ENCODE results near the gene CACNG3.
A peak's percentile ranks its signal among the peaks of the same experiment; 100 is the strongest.
"Not testable (repeated sequence)": the region's sequence is repeated elsewhere in the genome, so short reads cannot be mapped to it uniquely, and the experiment has no call there.

The CACNG3 gene

DNA sequence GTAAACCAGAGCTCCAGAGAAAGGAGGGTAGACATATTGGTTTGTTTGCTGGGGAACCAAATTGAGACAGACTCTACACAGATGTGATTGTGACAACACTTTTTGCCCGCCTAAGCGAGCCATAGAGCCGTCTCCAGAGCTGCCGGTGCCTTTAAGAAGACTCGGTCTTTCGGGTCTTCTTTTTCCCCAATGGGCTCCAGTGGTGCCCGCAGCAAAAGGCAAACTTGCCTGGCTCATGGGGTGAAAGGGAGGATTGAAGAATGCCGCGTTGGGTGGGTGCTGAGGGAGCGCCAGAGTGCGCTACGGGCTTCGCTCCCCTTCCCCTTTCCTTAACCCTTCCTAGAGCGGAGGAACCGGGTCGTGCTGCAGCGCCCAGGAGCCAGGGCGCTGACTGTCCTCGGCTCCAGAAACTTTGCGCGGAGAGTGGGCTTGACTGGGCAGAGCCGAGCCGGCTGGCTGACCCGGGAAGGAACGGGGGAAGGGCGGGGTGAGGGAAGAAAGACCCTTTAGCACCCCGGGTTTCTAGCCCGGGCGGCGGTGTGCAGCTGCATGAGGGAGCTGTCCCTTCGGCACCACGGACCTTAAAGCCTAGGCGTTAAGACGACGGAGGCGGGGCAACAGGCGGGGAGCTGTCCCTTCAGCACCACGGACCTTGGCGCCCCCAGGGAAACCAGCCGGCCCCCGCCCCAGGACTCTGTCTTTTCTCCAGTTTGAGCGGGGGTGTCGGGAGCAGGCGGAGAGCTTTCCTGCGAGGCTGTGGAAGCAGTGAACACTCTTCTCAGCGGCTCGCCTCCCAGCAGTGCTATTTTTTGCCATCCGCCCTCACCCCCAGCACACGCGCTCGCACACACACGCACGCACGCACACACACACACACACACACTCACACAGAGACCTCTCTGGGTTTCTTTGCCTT is at the start of gene CACNG3:
TSS of gene CACNG3 (plus strand) at position 880 of the 916 bp plus-strand sequence. CDS start 420 bp downstream, outside the sequence.
- DNase-seq, result no peak

DNA sequence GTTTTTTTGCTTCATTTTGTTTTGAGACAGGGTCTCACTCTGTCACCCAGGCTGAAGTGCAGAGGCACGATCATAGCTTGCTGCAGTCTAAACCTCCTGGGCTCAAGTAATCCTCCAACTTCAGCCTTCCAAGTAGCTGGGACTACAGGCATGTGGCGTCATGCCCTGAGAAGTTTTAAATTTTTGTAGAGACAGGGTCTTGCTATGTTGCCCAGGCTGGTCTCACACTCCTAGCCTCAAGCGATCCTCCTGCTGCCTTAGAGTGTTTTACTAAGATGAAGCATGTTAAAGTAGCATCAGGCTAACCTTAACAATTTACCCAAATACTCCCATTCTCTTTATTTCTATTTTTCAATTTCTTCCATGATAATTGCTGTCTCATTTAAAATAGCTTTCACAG is 49.2 kb upstream of the CACNG3 start:
- DNase-seq, result no peak

DNA sequence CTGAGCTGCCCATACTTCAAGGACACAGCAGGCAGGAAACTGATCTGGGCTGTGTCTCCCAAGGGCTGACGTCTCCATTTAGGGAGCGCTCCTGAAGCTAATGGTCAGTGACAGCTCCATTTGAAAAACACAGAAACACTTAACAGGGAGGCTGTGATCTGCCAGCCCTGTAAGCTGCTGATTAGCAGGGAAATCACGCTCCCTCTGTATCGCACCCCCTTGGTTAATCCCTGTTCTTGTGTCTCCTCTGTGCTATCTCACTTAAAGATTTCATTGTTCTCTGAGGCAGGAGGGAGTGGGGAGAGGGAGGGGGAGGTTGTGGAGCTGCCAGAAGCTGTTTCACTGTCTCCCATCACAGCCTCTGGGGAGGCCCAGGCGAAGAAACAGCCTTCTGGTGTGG is 47.4 kb upstream of the CACNG3 start:
- peak; percentile 40 for DNase-seq

DNA sequence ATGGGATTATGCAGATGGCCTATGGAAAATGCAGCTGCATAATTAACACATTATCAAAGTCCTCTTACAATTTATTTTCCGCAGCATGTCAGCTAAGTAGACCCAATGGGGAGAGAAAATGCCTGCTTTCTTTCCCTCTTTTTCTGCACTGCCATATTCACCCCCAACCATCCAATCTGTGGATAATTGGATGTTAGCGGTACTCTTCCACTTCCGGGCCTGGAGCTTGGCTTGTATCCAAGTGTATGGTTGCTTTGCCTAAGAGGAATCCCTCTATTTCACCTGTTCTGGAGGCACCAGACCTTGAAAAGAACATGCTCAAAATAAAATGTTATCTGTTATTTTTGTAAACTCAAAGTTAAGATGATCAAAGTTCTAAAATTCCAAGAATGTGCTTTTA is 41.1 kb upstream of the CACNG3 start:
- DNase-seq, result peak; percentile 4

DNA sequence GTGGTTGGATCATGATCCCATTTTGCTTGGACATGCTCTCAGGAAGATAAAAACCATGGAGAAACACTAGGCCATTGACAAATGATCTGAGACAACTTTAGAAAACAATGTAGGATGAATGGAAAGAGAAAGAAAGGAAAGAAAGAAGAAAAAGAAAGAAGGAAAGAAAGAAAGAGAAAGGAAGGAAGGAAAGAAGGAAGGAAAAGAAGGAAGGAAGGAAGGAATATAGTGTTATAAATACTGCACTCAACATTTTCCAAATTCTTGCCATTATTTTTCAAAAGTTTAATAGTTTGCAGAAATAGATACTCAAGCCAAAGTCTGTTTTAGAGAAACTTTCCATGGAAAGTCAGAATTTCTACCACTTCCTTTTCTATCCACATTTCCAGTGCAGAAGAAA is 39.2 kb upstream of the CACNG3 start:
- DNase-seq, result no peak

DNA sequence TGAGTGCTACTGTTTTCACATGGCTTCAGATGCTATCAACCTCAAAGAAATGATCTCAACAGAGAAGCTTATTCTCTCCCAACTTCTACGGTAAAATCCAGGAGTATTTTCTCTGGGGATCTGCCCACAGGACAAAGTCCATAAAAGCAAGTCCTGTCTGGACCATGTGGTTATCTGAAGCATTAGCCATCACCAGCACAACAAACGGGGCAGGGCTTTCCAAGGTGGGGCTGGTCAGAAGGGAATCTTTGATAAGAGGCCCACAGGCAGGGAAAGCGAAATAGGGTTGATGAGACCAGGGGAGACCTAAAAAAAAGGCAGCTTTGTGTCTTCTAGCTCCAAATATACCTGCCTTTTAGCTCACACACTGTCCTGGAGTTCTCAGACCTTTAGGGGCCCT is 38.7 kb upstream of the CACNG3 start:
- DNase-seq, result no peak

DNA sequence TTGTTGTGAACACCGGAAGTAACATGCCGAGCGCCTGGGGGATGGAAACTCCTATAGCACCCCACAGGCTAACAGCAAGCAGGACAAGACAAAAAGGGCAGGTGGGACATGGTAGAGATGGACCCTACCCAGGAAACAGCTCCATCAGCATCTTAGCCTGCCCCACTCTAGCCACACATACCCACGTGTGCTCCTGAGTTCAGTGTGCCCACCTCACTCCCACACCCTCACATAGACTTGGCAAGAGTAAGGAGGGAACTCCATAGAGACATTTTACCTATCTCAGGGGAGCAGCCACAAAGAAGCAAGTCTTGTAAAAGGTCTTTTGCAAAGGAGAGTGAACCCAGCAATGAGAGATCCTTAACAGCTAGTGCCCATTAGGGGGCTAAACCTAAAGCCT is 37.8 kb upstream of the CACNG3 start:
- DNase-seq, result no peak

DNA sequence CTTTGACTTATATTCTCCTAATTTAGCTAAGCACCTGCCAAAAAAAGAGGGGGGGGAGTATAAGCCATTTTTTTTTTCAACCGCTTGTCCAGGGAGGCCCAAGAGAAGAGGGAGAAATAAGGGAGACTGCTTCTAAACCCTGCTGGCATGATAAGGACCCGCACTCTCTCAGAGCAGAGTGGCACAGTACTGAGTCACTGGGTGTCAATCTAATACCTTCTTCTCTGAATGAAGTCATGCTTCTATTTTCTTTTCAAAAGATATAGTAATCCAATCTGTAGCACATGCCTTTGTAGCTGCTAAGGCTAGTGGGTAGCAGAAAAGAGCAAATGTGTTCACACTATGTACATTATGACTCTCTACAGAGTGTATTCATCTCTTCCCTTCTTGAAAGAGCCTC is 34.9 kb upstream of the CACNG3 start:
- DNase-seq, result no peak

DNA sequence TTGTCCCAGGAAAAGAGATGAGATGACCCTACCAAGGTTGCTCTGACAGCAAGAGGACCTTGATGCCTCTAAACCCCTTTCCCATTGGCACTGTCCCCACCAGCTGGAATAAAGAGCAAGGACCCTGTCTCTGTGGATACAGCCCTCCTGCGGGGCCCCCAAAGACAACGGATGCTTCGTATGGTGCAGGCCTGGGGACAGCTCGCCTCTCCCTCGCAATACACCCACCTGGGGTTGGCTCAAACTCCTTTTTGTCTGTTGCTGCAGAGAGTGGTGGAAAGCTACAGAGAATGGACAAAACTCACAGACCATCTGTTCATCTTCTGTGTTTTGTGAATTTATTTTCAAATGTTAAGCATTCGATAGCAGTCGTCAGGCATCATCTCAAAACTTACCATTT is 27.6 kb upstream of the CACNG3 start:
- DNase-seq, result no peak

DNA sequence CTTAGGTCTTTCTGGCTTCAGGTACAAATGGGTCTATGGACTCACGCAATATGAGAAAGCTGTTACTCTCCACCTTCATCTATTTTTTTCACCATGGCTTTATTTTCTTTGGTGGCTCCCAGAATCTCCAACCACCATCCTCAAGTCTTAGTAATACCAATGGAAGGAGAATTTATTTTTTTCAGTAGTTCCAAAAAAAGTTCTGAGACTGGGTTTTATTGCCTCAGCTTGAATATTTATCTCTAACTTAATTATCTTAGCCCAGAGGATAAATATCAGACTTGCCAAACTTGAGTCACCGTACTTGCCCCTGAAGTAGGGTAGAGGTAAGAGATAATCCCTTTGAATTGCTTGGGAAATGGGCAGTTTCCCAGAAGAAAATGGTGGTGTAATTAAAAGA is 23.2 kb upstream of the CACNG3 start:
- DNase-seq, result no peak

DNA sequence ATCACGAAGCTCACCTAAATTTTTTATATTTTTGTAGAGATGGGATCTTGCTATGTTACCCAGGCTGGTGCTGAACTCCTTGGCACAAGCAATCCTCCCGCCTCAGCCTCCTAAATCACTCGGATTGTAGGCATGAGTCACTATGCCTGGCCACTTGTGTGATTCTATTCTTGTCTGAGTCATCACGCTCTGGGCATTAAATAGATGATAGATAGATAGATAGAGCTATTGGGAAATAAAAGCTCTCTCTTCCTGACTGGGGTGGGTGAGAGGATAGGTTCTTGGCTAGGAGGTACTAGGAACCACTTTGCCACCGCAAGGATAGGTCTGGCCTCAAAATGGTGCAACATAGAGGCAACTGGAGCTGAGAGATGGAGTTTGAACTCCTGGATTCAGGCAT is 21.4 kb upstream of the CACNG3 start:
- no peak for DNase-seq

DNA sequence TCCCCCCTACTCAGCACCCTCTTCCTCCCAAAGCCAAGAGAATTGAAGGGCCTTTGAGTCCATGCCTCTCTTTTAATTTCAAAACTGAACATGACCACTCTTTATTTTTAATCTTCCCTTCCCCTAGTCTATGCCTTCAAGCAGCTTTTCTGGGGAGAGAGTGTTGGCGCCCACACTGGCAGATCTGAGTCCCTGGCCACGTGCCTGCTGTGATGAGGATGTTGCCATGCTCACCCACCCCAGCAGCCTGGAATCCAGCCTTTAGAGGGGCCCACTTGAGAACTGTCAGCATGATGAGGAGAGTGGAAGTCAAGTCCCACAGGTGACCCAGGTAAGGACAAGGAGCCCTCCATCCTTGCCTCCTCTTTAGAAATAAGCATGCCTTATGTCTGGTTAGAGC is 20.3 kb upstream of the CACNG3 start:
- DNase-seq, result no peak

DNA sequence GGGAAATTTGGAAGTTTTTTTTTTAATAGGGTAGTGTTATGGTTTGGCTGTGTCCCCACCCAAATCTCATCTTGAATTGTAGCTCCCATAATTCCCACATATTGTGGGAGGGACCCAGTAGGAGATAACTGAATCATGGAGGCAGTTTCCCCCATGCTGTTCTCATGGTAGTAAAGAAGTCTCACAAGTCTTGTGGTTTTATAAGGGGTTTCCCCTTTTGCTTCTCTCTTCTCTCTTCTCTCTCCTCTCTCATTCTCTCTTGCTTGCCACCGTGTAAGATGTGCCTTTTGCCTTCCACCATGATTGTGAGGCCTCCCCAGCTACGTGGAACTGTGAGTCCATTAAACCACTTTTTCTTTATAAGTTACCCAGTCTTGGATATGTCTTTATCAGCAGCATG is 17.3 kb upstream of the CACNG3 start:
- not testable (repeated sequence) for DNase-seq

DNA sequence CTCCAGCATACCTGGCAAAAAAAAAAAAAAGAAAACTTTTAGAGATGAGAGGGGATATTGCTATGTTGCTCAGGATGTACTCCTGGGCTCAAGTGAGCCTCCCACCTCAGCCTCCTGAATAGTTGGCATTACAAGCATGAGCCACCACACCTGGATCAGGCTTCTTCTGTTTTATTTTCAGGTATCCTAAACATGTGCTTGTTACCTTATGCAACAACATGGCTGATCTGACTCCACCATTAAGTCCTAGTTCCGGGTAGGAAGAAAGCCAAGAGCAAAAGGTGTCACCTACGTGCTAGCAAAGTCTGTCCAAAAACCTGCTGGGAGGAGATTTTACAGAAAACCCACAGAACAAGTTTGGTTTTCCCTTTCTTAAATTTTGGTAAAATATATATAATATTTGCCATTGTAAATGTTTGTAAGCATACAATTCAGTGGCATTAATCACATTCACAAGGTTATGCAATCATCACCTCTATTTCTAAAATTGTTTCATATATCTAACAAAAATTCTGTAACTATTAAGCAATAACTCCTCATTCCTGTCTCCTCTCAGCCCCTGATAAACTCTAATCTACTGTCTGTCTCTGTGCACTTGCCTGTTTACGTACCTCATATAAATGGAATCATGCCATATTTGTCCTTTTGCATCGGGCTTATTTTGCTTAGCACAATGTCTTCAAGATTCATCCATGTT is 9.1 kb upstream of the CACNG3 start:
- no peak for DNase-seq

DNA sequence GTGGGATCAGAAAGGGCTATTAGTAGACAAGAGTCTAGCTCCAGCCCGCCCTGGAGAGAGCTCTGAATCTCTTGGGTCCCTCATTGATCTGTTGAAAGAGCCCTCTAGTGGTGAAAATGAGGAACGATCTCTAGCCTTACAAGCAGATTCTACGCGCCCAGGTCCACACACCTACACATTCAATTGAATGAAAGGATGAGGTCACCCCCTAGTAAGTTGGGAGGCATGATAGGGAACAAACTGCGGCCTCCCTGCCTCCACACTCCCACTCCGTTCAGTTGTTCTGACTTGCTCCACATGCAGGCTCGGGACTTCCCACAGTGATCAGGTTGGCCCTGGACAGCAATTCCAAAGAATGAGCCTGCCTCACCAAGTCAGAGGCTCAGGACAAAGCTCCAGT is 2.9 kb upstream of the CACNG3 start:
- DNase-seq, result peak; percentile 63

DNA sequence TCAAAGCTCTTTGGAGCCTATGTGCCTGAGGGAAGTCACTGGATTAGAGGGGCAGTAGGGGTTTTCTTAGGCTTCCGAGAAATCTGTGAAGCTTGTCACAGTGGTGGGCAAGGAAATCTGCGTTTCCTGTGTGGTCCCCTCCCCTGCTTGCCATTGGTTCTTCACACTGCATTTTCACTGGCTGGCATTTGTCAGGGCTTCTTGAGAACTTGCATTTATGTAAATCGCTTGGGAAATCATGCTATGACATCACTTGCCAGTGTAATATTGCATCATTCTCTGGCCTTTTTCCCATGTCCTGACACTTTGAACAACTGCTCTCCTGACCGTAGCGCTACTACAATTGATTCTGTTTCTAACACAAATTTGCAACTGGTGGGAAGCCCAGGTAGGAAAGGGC is 1.8 kb downstream of the CACNG3 start:
- DNase-seq, result no peak

DNA sequence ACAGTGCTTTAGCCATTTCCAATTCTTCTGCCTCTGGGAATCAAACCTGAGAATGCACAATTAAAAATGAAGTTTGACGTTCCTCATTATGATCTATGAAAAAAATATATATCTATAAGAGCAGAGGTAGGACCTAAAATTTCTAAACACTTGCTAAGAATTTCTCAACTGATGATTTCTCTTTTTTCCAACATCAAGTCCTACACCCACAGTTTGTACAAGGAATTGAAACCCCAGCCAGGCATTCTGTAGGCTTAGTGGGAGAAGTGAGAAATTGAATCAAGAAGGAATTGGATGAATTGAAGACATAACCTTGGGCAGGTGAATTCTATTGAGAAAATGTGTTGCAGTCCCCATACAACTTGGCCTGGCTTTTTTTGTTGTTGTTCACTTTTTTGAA is 2.7 kb downstream of the CACNG3 start:
- no peak for DNase-seq

DNA sequence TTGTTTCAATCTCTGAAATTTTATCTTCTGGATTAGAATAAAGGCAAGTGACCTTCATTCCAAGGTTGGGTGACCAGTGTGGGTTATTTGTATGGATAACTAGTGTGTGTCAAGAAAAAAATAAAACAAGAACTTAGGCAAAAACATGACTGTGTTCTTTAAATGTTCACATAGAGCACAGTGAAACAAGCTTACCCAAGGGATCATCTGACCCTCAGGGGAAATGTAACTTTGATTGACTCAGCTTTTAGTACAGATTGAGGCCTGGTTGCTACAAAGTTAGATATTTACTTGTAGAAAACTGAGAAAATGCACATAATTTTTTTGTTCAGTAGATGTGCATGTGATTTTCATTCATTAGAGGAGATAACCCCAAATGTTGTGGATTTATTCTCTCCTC is 6.7 kb downstream of the CACNG3 start:
- no peak for DNase-seq

DNA sequence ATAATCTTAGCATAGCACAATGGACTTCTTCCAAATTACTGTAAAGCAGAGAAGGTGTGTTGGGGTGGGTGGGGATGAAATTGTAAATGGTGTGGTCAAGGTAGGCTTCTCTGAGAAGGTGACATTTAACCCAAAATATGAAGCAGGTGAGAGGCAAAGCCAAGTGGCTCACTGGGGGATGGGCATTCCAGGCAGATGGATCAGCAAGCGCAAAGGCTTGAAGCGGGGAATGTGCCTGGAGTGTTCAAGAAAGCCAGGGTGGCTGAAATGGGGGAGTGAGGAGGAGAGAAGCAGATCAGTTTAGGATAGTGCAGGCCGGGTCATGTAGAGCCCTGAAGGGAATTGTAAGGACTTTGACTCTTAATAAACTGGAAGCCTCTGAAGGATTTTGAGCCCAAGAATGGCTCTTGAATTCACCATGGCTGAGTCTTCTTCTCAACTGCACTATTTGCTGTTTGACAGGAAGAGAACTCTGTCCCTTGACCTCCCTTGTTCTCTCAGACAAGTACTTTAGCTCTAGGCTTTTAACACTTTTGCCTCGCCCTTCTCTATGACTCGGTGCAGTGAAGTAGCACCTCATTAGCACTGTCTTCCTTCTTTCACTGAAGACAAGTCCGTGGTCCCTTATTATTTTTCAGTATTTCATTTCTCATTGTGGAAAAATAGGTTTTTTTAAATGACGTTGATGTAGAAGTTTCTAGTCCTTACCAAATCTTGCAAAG is 14.7 kb downstream of the CACNG3 start:
- no peak for DNase-seq

DNA sequence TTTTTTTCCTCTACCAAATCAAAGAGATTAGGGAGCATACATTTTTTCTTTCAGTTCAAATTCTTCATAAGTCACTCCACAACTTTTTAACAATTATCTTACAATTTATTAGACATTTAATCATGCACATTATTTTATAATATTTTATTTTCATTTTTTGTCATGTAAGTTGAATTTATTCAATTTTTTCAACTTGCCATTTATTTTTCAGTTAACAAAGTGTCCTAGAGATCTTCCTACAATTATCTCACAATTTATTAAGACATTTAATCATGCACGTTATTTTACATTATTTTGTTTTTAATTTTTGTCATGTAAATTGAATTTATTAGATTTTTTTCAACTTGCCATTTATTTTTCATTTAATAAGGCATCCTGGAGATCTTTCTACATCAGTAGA is 16.2 kb downstream of the CACNG3 start:
- no peak for DNase-seq

DNA sequence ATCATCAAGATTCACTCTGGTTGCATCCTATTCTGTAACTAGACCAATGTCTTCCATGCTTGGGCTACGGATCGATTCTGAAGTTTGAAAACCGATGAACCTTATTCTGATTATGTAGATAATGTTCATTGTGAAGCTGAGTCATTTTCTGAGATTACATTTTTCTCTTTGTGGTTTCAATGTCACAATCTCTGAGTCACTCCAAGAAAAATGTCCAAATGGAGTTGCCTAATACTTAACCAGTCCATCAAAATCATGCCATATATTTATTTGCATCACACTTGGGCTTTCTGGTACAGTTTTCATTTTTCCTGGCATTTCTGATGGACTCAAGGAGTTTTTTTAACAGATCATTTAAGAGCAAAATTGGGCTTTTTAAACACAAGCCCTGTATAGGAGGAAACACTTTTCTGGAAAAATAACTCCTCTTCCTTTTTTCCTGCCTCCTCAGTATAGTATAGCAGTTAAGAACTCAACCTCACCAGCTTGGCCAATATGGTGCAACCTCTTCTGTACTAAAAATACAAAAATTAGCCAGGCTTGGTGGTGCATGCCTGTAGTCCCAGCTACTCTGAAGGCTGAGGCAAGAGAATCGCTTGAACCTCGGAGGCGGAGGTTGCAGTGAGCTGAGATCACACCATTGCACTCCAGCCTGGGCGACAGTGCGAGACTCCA is 17.5 kb downstream of the CACNG3 start:
- no peak for DNase-seq

DNA sequence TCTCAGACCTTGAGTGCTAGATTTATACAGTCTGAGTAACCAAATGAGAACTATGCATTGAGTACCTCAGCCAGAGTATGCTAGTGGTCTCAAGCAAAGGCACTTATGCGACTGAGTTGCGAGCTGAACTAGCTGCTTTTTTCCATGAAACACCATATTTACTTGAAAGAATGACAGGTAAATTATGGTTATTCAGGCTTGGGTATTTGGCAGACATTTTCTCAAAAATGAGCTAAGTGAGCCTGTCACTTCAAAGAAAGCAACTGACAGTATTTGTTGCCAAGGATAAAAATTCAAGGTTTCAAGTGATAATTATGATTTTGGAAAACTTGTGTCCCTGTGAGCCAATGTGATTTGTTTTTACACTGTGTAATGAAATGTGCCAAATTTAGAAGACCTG is 19.3 kb downstream of the CACNG3 start:
- DNase-seq, result no peak

DNA sequence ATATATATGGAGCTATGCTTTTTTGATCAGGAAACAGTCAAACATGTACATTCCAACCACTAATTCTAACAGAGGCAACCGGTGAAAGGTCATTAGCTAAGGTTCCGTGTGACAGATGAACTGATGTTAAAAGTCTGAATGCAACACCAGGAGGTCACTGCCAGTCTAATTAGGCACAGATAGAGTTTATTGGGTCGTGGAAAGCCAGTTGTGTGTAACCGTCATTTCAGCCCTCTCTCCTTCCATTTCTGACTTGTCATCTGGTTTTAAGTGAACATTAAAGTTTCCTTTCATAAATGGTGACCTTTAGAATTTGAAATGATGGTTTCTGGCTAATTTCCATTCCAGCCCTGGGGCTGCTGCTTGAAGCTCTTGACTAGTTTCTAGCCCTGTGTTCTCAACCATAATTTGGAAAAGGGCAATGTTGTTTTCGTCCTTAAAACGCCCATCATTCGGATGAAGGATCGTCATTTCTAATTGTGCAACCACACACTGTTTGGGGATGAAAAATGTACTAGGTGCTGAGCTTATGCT is 23.9 kb downstream of the CACNG3 start:
- no peak for DNase-seq

Measured in NCI-H1092 treated with DMSO at 0.1 percent for 48 hours (cell line).